Limb (tissue), 2 donors: ENCODE data around the gene B4GALT1.
A peak's percentile ranks its signal among the peaks of the same experiment; 100 is the strongest.
"Not testable (repeated sequence)": the region's sequence is repeated elsewhere in the genome, so short reads cannot be mapped to it uniquely, and the experiment has no call there.

Experiments
- DNase-seq, 2 donors: peaks; one replicate each; pipeline ENCODE4 v3.0.0-alpha.2; 2016; ENCODE audit errors: extremely low spot score in 2 of 2

The B4GALT1 gene

DNA sequence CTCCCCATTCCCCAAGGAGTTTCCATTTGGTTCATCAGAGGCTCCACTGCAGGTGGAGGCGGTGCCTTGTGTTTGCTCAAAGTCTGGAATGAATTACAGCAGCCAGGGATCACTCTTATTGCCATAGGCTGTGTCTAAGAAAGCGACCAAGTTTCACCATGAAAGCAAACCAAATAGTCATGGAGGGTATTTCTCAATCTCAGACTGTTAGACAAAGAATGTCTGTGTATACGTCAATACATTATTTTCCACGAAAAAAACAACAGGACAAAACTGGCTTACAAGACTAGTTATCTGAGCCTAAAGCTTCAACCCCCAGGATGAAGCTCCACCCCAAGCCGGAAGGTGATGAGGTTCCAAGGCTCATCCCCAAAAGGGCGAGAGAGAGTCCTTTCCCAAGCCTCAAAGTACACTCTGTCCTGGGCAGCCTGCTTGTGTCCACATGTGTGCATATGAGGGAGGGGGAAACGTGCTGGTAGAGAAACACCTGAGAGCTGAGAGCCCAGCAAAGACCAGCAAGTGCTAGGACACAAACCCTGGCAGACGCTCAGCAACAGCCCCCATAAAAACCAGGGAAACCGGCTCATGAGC, 4.3 kb downstream of the B4GALT1 start:
- DNase-seq: no peak

DNA sequence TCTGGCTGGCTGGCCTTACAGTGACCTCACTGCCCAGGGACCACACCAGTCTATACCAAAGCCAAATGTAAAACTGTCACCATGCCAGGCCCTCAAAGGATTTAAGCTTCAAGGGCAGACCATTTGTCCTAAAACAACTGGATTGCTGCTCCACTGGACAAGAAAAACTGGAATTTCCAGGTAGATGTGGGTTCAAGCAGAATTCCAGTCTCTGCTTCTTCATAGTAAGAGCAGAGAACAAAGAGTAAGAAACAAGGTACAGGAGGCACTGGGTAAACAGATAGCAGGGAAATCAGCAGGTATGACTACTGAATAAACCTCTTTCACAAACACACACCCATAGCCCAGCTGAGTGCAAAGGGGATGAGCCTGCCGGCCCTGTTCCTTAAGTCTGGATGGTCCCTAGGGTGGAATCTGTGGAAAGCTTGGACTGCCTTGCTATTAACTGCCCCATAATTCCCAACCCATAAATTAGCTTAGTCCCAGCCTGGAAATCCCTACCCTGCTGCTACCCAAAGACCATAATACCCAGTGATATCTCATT, 5.5 kb downstream of the B4GALT1 start:
- DNase-seq: no peak

DNA sequence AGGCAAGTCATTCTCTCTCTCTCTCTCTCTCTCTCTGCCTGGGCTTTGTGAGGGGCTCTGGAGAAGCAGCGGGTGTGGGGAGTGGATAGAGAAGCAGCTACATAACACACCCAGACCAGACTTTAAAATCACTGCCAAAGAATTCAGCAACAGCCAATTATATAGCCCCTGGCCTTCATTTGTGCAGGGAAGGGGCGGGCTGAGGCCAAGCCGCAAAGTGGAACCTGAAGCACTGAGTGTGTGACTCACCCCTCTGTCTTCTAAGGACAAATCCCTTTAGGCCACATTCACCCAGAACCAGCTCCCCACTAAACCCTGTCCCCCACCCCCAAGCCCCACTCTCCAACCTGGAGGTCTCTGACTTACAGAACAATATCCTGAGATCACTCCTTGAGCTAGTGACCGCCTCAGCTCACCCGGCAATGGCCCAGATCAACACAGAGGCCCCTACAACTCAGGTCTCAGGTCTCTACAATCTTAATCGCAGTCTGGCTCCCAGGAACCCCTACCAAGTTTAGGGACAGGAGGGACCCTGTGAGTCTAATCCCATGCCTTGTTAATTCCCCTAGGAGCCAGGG, 6.0 kb downstream of the B4GALT1 start:
- peak; percentile 56 to 72 for DNase-seq

DNA sequence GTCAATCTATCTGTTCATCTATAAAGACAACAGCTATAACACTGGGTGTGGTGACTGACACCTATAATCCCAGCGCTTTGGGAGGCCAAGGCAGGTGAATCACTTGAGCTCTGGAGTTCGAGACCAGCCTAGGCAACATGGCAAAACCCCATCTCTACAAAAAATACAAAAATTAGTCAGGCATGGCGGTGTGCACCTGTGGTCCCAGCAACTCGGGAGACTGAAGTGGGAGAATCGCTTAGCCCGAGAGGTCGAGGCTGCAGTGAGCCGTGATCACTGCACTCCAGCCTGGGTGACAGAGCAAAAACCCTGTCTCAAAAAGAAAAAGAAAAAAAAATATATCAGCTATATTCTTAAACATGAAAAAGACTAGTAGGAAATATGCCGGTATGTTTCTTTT, 6.7 kb downstream of the B4GALT1 start:
- DNase-seq: not testable (repeated sequence)

DNA sequence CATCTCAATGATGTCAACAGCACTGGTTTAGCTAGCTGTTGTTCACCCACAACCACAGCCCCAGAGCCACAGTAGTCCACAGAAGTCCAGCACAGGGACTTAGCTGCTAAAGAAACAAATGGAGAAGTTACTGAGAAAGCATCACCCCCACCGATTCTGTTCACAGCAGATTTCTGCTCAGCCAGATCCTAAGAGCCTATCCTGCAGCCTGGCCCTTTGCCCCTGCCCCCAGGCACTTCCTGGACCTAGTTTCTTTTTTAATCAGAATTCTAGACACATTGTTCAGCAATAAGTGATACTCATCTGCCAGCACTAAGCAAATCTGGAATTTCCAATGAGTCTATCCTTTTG, 7.4 kb downstream of the B4GALT1 start:
- DNase-seq: no peak

GRCh38 chr9:33158843-33159776, 8.0 kb downstream of the B4GALT1 start:
- no peak for DNase-seq

- no peak for DNase-seq
Measured at GRCh38 chr9:33157960-33158842, 8.9 kb downstream of the B4GALT1 start.

GRCh38 chr9:33155393-33155792, 11.7 kb downstream of the B4GALT1 start:
- DNase-seq: no peak

- DNase-seq: no peak
Measured at GRCh38 chr9:33154371-33154770, 12.8 kb downstream of the B4GALT1 start.

GRCh38 chr9:33153666-33154065, 13.5 kb downstream of the B4GALT1 start:
- no peak for DNase-seq

- DNase-seq: no peak
Measured at GRCh38 chr9:33153001-33153400, 14.1 kb downstream of the B4GALT1 start.

- DNase-seq: no peak
Measured at GRCh38 chr9:33151601-33152000, 15.5 kb downstream of the B4GALT1 start.

- peak in 1 of 2 donors; percentile 34 for DNase-seq
Measured at GRCh38 chr9:33151007-33151557, 16.1 kb downstream of the B4GALT1 start.

GRCh38 chr9:33148367-33149014, 18.6 kb downstream of the B4GALT1 start:
- no peak for DNase-seq

DNA sequence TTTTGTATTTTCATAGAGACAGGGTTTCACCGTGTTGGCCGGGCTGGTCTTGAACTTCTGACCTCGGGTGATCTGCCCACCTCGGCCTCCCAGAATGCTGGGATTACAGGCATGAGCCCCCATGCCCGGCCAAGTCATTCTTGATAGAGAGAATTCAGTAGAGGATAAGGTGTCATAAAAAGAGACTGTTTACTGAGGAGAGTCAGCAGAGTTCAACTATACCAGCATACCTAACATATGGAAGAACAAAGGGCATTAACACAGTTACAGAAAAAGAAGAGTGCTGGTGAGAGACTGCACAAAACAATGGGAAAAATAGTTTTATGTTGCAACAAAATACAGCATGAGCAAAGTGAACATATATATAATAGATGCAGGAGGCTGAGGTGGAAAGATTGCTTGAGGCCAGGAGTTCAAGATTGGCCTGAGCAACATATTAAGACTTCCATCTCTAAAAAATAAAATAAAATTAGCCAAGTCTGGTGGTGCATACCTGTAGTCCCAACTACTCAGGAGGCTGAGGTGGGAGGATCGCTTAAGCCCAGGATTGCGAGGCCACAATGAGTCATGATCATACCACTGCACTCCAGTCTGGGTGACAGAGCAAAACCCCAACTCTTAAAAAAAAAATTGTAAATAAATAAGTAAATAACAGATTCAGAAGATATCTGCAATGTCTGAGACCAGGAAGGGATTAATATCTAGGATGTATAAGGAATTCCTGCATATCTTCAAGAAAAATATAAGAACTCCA, 19.5 kb downstream of the B4GALT1 start:
- DNase-seq: no peak

- DNase-seq: no peak
Measured at GRCh38 chr9:33146298-33146697, 20.8 kb downstream of the B4GALT1 start.

DNA sequence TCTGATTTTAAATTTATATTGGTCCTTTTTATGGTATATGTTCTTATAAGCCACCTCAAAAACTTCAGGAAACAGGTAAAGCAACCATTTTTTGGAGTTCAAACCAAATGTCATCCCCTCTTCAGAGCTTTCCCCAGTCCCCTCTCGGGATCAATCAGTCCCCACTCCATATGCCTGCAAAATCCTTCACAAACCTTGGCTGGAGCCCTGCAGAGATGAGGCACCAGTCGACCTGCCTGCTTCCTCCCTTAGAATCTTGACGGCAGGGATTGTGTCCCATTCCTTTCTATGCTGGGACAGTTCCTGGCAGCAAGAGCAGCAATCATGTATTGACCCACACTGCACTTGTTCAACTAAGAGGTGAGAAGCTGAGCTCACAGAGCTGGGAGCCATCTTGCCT, 22.6 kb downstream of the B4GALT1 start:
- no peak for DNase-seq

DNA sequence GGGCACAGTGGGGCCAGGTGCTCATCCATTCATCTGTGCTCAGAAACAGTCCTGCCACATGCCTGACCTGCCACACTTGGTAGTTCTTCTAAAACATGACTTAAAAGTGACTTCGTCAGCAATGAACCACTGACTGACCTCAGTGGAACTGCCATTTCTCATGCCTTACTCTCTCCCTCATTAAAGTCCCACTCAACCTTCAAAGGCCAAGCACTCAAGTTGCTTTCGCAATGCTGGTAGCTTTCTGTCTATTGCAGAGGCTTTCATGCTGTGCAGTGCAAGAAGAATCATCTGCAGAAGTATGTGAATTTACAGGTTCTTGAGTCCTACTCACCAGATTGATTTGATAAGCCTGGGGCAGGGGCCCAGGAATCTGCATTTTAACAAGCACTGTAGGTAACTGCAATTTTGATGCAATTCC, 23.9 kb downstream of the B4GALT1 start:
- DNase-seq: no peak

- DNase-seq: no peak
Measured at GRCh38 chr9:33142535-33142934, 24.6 kb downstream of the B4GALT1 start.
